ENCODE results near the gene DLG2. TPM values are rescaled to one million over a fixed set of nuclear protein-coding genes. Genes with fewer than 3 reads are reported as not detected.
A peak's percentile ranks its signal among the peaks of the same experiment; 100 is the strongest.

The DLG2 gene
- total RNA-seq, 1 experiment from 2014 or later, result 17.5 TPM

- Mint-ChIP-seq H3K4me1 (no peaks in the 10 kb centered on the region), H3K4me3 (no peak overlapping the region), H3K27ac (no peak overlapping the region), H3K36me3 (no peaks in the 10 kb centered on the region), H3K27me3 (ENCODE audit: low read depth) (no peaks in the 10 kb centered on the region), H3K9me3 (no peaks in the 10 kb centered on the region)
- CTCF ChIA-PET, result no interaction called here
- DNase-seq (ENCODE audit: low spot score) (no peak), ATAC-seq (peak; percentile 36; the same call in 1 of the 2 replicates)
- POLR2A ChIA-PET, result no interaction called here
- TF ChIP-seq AR (CRISPR knock-in tag; IDR thresholded peaks at IDR 0.05) (no peak), ZNF263 (CRISPR knock-in tag; IDR thresholded peaks at IDR 0.05; ENCODE audit: low read depth) (no peak), MLX (CRISPR knock-in tag; IDR thresholded peaks at IDR 0.05) (no peak), TEAD4 (CRISPR knock-in tag; IDR thresholded peaks at IDR 0.05) (no peak), ZNF121 (CRISPR knock-in tag; IDR thresholded peaks at IDR 0.05) (no peak), FOXK1 (CRISPR knock-in tag; IDR thresholded peaks at IDR 0.05) (no peak), NFE2L1 (CRISPR knock-in tag; IDR thresholded peaks at IDR 0.05) (no peak), ZBTB43 (CRISPR knock-in tag; IDR thresholded peaks at IDR 0.05) (no peak), ZNF138 (CRISPR knock-in tag; conservative IDR thresholded peaks at IDR 0.05) (no peak), CBFB (CRISPR knock-in tag; IDR thresholded peaks at IDR 0.05; ENCODE audit: low read depth) (no peak), E2F1 (CRISPR knock-in tag; IDR thresholded peaks at IDR 0.05) (no peak)
These were observed 1636.9 kb downstream of the DLG2 start for GRCh38 chr11:83990160-83990733.

- ChIA-PET CTCF (no interaction called here), POLR2A (interaction anchor here (0.6 kb wide), 2 partner anchors 32 to 242 kb away, joined by 3 read pairs; no protein-coding TSS in a partner anchor)
- H3K27ac Mint-ChIP-seq, result no peak overlapping the region
- no peaks in the 10 kb centered on the region for H3K27me3 Mint-ChIP-seq (ENCODE audit: low read depth)
- no peak overlapping the region for H3K4me3 Mint-ChIP-seq
- H3K36me3 Mint-ChIP-seq, result no peaks in the 10 kb centered on the region
- H3K9me3 Mint-ChIP-seq, result no peaks in the 10 kb centered on the region
- ATAC-seq (no peak), DNase-seq (ENCODE audit: low spot score) (no peak)
- H3K4me1 Mint-ChIP-seq, result peaks cover 17% of the 10 kb centered on the region
- no peak for TF ChIP-seq NR3C1 (CRISPR knock-in tag; conservative IDR thresholded peaks at IDR 0.05; ENCODE audit: low read depth)
- TF ChIP-seq NFYB (CRISPR knock-in tag; conservative IDR thresholded peaks at IDR 0.05; ENCODE audit: low read depth), result no peak
- no peak for TF ChIP-seq USF2 (CRISPR knock-in tag; IDR thresholded peaks at IDR 0.05)
- TF ChIP-seq ATF6 (CRISPR knock-in tag; IDR thresholded peaks at IDR 0.05), result no peak
- TF ChIP-seq ESRRA (CRISPR knock-in tag; IDR thresholded peaks at IDR 0.05; ENCODE audit: borderline replicate concordance), result no peak
- TF ChIP-seq FOXJ3 (CRISPR knock-in tag; IDR thresholded peaks at IDR 0.05; ENCODE audit: borderline replicate concordance), result no peak
- TF ChIP-seq RELA (CRISPR knock-in tag; IDR thresholded peaks at IDR 0.05; ENCODE audit: borderline replicate concordance), result no peak
- no peak for TF ChIP-seq ZNF532 (CRISPR knock-in tag; IDR thresholded peaks at IDR 0.05; ENCODE audit: borderline replicate concordance)
- TF ChIP-seq ZNF671 (CRISPR knock-in tag; IDR thresholded peaks at IDR 0.05), result no peak
- no peak for TF ChIP-seq ZNF423 (CRISPR knock-in tag; IDR thresholded peaks at IDR 0.05)
These were observed 1644.3 kb downstream of the DLG2 start for GRCh38 chr11:83982825-83983224.

Data from WTC11 (cell line).